K562 (cell line): Measurements from ENCODE around the gene SERPINA12. TPM values are rescaled to one million over a fixed set of nuclear protein-coding genes. Genes with fewer than 3 reads are reported as not detected.

Experiments
- ATAC-seq: fragments of 200-7000 bp; cut with Tn5 transposase; 3 replicates; pipeline ENCODE4 v1.9.1; 2020; ENCODE audit warnings: moderate library complexity
- BruUV-seq: library from RNA; stranded (reverse); fragments of 400-500 nt; replicated peaks from 2 replicates; lab custom pipeline; 2021; lab: Mats Ljungman, UMichigan
- CTCF ChIA-PET: fragments of 300-600 bp; formaldehyde crosslinking; extraction: SDS; loops from one replicate; lab custom pipeline; 2021; ENCODE audit warnings: low intra/inter-chr PET ratio; lab: Yijun Ruan, JAX
- POLR2A ChIA-PET: fragments of 300-600, 350-650 bp; sonication (Branson Sonifier 250); formaldehyde crosslinking; extraction: SDS; loops from one replicate; lab custom pipeline; 2021; ENCODE audit warnings: antibody characterized with exemption, inconsistent platforms; lab: Yijun Ruan, JAX
- DNase-seq, 4 experiments: peaks; one replicate each; pipeline versions ENCODE4 v3.0.0 to v3.0.0-alpha.2; 2011 to 2018; ENCODE audit warnings: low spot score in 3 of 4, mixed read lengths in 3 of 4; ENCODE audit errors: extremely low read depth in 1 of 4
- FAIRE-seq: peaks from 2 replicates; lab custom pipeline; 2011; peaks lifted over from hg19 to GRCh38; lab: Jason Lieb, UNC
- H2AFZ ChIP-seq: 2 replicates; pipeline ENCODE4 v1.6.0; 2011; ENCODE audit warnings: low read depth, low read length, control low read depth, inconsistent platforms
- H3K27ac ChIP-seq: fragments of 200-600 bp; 3 replicates; pipeline ENCODE4 v1.8.0; 2011; ENCODE audit warnings: low read depth, mild to moderate bottlenecking, control low read depth, inconsistent platforms, low read length, moderate library complexity, mixed read lengths; ENCODE audit errors: extremely low read depth
- H3K27me3 ChIP-seq, 2 experiments: fragments of 300-600 bp in 1 of 2; 2 replicates in 1 of 2; 3 replicates in 1 of 2; pipeline versions ENCODE4 v1.6.0 to v1.8.0; 2011; ENCODE audit warnings: inconsistent platforms in 2 of 2, low read length in 2 of 2, mild to moderate bottlenecking in 1 of 2, mixed read lengths in 1 of 2, moderate library complexity in 1 of 2; ENCODE audit not compliant: control insufficient read depth in 2 of 2, insufficient read depth in 2 of 2
- H3K36me3 ChIP-seq: fragments of 300-600 bp; 3 replicates; pipeline ENCODE4 v1.8.0; 2011; ENCODE audit warnings: mild to moderate bottlenecking, low read length, inconsistent platforms; ENCODE audit not compliant: control insufficient read depth, insufficient read depth
- H3K4me1 ChIP-seq, 2 experiments: fragments of 200-600 bp in 1 of 2; replicated peaks in 1 of 2; 2 replicates in 1 of 2; 3 replicates in 1 of 2; pipeline versions ENCODE4 v1.5.1 to v1.8.0; 2011; ENCODE audit warnings: inconsistent platforms in 2 of 2, low read length in 2 of 2, mild to moderate bottlenecking in 1 of 2, mixed read lengths in 1 of 2, moderate library complexity in 1 of 2; ENCODE audit not compliant: control insufficient read depth in 2 of 2, insufficient read depth in 2 of 2
- H3K4me2 ChIP-seq: 2 replicates; pipeline ENCODE4 v1.6.1; 2011; ENCODE audit warnings: low read length, control low read depth, inconsistent platforms, mixed read lengths; ENCODE audit not compliant: insufficient read depth
- H3K4me3 ChIP-seq: fragments of 200-600 bp; sonication (generic), shearing (Covaris generic); 2 replicates; pipeline ENCODE4 v1.5.1; 2016; ENCODE audit warnings: control low read depth, inconsistent platforms
- H3K79me2 ChIP-seq: fragments of 200-600 bp; 3 replicates; pipeline ENCODE4 v1.8.0; 2011; ENCODE audit warnings: low read length, inconsistent platforms; ENCODE audit not compliant: control insufficient read depth, insufficient read depth
- H3K9ac ChIP-seq, 2 experiments: 2 replicates each; pipeline versions ENCODE4 v1.6.0 to v1.6.1; 2011; ENCODE audit warnings: low read depth in 2 of 2, low read length in 2 of 2, control low read depth in 1 of 2, inconsistent platforms in 1 of 2, mild to moderate bottlenecking in 1 of 2, mixed read lengths in 1 of 2; ENCODE audit not compliant: insufficient read depth in 1 of 2
- H3K9me1 ChIP-seq: one replicate; pipeline ENCODE4 v1.6.0; 2011; ENCODE audit warnings: inconsistent platforms, mild to moderate bottlenecking, low read length, moderate library complexity; ENCODE audit not compliant: control insufficient read depth, insufficient read depth
- H3K9me3 ChIP-seq: replicated peaks from 2 replicates; pipeline ENCODE4 v1.5.1; 2011; ENCODE audit warnings: low read depth, low read length, inconsistent platforms; ENCODE audit not compliant: control insufficient read depth, insufficient read depth
- H4K20me1 ChIP-seq: replicated peaks from 2 replicates; pipeline ENCODE4 v1.6.1; 2011; ENCODE audit warnings: low read length, inconsistent platforms, mixed read lengths; ENCODE audit not compliant: control insufficient read depth, insufficient read depth
- BHLHE40 ChIP-seq: IDR thresholded peaks from 2 replicates; pipeline ENCODE4 v1.6.1; 2011; ENCODE audit warnings: low read length, improper control_type of control experiment
- CBFB ChIP-seq: sonication (generic); formaldehyde crosslinking; IDR thresholded peaks from 2 replicates; pipeline ENCODE4 v1.4.0; 2020; ENCODE audit warnings: mild to moderate bottlenecking, missing genetic modification reagents
- CC2D1A ChIP-seq: fragments of 450-650 bp; IDR thresholded peaks from 2 replicates; pipeline ENCODE4 v1.6.1; 2017; ENCODE audit warnings: mild to moderate bottlenecking
- GABPB1 ChIP-seq: sonication (generic); formaldehyde crosslinking; IDR thresholded peaks from 2 replicates; pipeline ENCODE4 v1.8.0; 2022; ENCODE audit warnings: mild to moderate bottlenecking, missing genetic modification reagents
- HDAC1 ChIP-seq, 2 experiments: fragments of 450-650 bp; IDR thresholded peaks; 2 replicates each; pipeline ENCODE4 v1.6.1; 2016 to 2017; ENCODE audit warnings: inconsistent platforms in 1 of 2, mild to moderate bottlenecking in 1 of 2, moderate library complexity in 1 of 2
- HNRNPH1 ChIP-seq: fragments of 200-400 bp; formaldehyde crosslinking; optimal IDR thresholded peaks from 2 replicates; pipeline ENCODE3; 2017; ENCODE audit warnings: low read depth, mild to moderate bottlenecking, low read length, moderate library complexity
- MITF ChIP-seq: IDR thresholded peaks from 2 replicates; pipeline ENCODE4 v1.6.1; 2014; ENCODE audit warnings: antibody characterized with exemption
- NBN ChIP-seq: fragments of 450-650 bp; IDR thresholded peaks from 2 replicates; pipeline ENCODE4 v1.6.1; 2016; ENCODE audit warnings: low read depth, mild to moderate bottlenecking
- NCOA6 ChIP-seq: fragments of 450-650 bp; IDR thresholded peaks from 2 replicates; pipeline ENCODE4 v1.6.1; 2017; ENCODE audit warnings: mild to moderate bottlenecking
- PHF20 ChIP-seq: fragments of 450-650 bp; IDR thresholded peaks from 2 replicates; pipeline ENCODE4 v1.6.1; 2018; ENCODE audit not compliant: partially characterized antibody
- SIRT6 ChIP-seq: IDR thresholded peaks from one replicate; pipeline ENCODE4 v1.6.1; 2012; ENCODE audit warnings: low read depth, mild to moderate bottlenecking, control low read depth, inconsistent platforms, low read length, moderate library complexity
- ZNF124 ChIP-seq: sonication (generic); formaldehyde crosslinking; IDR thresholded peaks from 2 replicates; pipeline ENCODE4 v1.8.1; 2022; ENCODE audit warnings: missing genetic modification reagents
- ZNF507 ChIP-seq: conservative IDR thresholded peaks from 2 replicates; pipeline ENCODE4 v1.6.1; 2017; ENCODE audit warnings: missing genetic modification characterization, missing compliant biosample characterization
- ZNF717 ChIP-seq: fragments of 250-450 bp; sonication (Bioruptor Pico); IDR thresholded peaks from 2 replicates; pipeline ENCODE4 v1.5.0; 2021
- ZNF778 ChIP-seq: fragments of 450-650 bp; formaldehyde crosslinking; IDR thresholded peaks from 2 replicates; pipeline ENCODE4 v1.4.0; 2020; ENCODE audit warnings: mild to moderate bottlenecking, moderate library complexity
- WGBS: fragments of 100-300 bp; shearing (Covaris generic); methylation state at CpG from one replicate; pipeline ENCODE4 v1.1.6; 2016; ENCODE audit warnings: low coverage, mixed read lengths; ENCODE audit not compliant: insufficient coverage; ENCODE audit errors: missing lambda C conversion rate; 5-methylcytosine and 5-hydroxymethylcytosine counted together
- in situ Hi-C: fragments of 300-500 bp; cut with MboI; formaldehyde crosslinking; loops from 4 replicates; pipeline ENCODE4 v1.15.0; 2018; ENCODE audit warnings: inconsistent platforms, mixed read lengths
- intact Hi-C: fragments of 100-400 bp; cut with micrococcal nuclease; formaldehyde crosslinking; loops from 2 replicates; pipeline ENCODE4 v1.14.2; 2022
- polyA plus RNA-seq, 8 experiments: library from polyadenylated mRNA; depleted of rRNA in 4 of 8; stranded (reverse) in 5 of 8; unstranded in 3 of 8; fragments of >200 nt; fragmentation: Nextera tagmentation in 2 of 8; fragmentation: Illumina TruSeq in 1 of 8; extraction: Ambion mirVana in 2 of 8; extraction: Trizol in 1 of 8; gene quantifications; 2 replicates each; pipeline versions ENCODE4 v1.2.1 to v1.2.3, GENCODE V29; 2011 to 2014; ENCODE audit warnings: inconsistent platforms in 1 of 8, missing spikeins in 1 of 8
- total RNA-seq, 7 experiments: library from RNA; depleted of rRNA in 6 of 7; stranded (reverse); fragments of >200 nt in 6 of 7; fragmentation: Illumina TruSeq in 2 of 7; extraction: Trizol in 2 of 7; gene quantifications; 2 replicates each; pipeline versions ENCODE4 v1.2.1 to v1.2.3, GENCODE V29; 2011 to 2021; ENCODE audit warnings: low replicate concordance in 1 of 7
- TF ChIP-seq, protein P1 (sequence below), 2 experiments: fragments of 200-800 bp in 1 of 2; sonication (Bioruptor generic) in 1 of 2; sonication (generic) in 1 of 2; formaldehyde crosslinking in 1 of 2; IDR thresholded peaks in 1 of 2; conservative IDR thresholded peaks in 1 of 2; 2 replicates each; pipeline versions ENCODE4 v1.5.0 to v1.6.1; 2016 to 2020; ENCODE audit warnings: missing compliant biosample characterization in 1 of 2, missing genetic modification characterization in 1 of 2, missing genetic modification reagents in 1 of 2
- TF ChIP-seq, protein P2 (sequence below): sonication (generic); formaldehyde crosslinking; IDR thresholded peaks from 2 replicates; pipeline ENCODE4 v1.9.0; 2022; ENCODE audit warnings: mild to moderate bottlenecking, missing genetic modification reagents

SERPINA12 gene
- total and polyA plus RNA-seq, 9 of the 15 experiments (the other 6 are each of a cell fraction or from before 2014, with no cell fraction given), result not detected

DNA sequence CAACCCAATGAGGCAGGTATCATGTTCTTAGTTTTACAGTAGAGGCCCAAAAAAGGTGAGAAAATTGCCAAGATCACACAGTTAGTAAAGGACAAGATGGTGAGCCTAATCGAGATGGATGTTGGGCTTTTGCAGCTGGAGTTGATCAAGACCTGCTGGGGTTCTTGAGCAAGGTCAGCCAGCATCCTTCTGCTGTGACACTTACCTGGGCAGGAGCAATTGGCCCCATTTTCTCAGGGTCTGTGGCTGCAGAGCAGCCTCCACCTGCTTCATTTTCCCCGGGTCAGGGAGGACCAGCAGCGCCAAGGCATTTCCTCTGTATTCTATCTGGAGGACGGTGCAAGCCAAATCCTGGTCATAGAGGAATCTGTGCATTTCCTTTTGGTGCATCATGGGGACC lies 63.1 kb downstream of the SERPINA12 start:
- DNase-seq (no peak), FAIRE-seq (no peak), ATAC-seq (no peak)
- 10% methylated on average over 1 of the region's 4 CpGs for WGBS
- POLR2A ChIA-PET, result no interaction called here
- Histone ChIP-seq H3K27me3 (no peaks in the 10 kb centered on the region), H4K20me1 (no peaks in the 10 kb centered on the region), H3K4me2 (no peak overlapping the region), H2AFZ (no peak overlapping the region), H3K79me2 (no peaks in the 10 kb centered on the region), H3K36me3 (no peaks in the 10 kb centered on the region), H3K9me1 (no peaks in the 10 kb centered on the region), H3K4me3 (no peak overlapping the region), H3K9ac (no peak overlapping the region), H3K27ac (no peak overlapping the region), H3K4me1 (no peaks in the 10 kb centered on the region), H3K9me3 (no peaks in the 10 kb centered on the region)
- no peak for TF ChIP-seq NCOA6
- no peak for TF ChIP-seq CBFB (CRISPR knock-in tag)
- TF ChIP-seq BHLHE40, result no peak
- no peak for TF ChIP-seq PHF20
- TF ChIP-seq ZNF717 (CRISPR knock-in tag), result no peak
- no peak for TF ChIP-seq SIRT6
- no peak for TF ChIP-seq HDAC1 (IDR thresholded peaks at IDR 0.05)
- TF ChIP-seq MITF, result no peak
- TF ChIP-seq, protein P1, sequence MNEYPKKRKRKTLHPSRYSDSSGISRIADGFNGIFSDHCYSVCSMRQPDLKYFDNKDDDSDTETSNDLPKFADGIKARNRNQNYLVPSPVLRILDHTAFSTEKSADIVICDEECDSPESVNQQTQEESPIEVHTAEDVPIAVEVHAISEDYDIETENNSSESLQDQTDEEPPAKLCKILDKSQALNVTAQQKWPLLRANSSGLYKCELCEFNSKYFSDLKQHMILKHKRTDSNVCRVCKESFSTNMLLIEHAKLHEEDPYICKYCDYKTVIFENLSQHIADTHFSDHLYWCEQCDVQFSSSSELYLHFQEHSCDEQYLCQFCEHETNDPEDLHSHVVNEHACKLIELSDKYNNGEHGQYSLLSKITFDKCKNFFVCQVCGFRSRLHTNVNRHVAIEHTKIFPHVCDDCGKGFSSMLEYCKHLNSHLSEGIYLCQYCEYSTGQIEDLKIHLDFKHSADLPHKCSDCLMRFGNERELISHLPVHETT (CRISPR knock-in tag; conservative IDR thresholded peaks at IDR 0.05 in 1 of 2, IDR thresholded peaks at IDR 0.05 in 1 of 2), result no peak
- no peak for TF ChIP-seq ZNF507 (tag)
- no peak for TF ChIP-seq HNRNPH1
- TF ChIP-seq ZNF124, result no peak
- no peak for TF ChIP-seq GABPB1 (CRISPR knock-in tag)
- no peak for TF ChIP-seq NBN
- no peak for TF ChIP-seq ZNF778
- TF ChIP-seq CC2D1A, result no peak
- TF ChIP-seq, protein P2, sequence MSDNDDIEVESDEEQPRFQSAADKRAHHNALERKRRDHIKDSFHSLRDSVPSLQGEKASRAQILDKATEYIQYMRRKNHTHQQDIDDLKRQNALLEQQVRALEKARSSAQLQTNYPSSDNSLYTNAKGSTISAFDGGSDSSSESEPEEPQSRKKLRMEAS, result no peak
- CTCF ChIA-PET, result no interaction called here
- intact Hi-C loops (no loop called here), in situ Hi-C loops (no loop called here)
- no TSS peak for BruUV-seq
